Psoas muscle (tissue), 8 donors: ENCODE results near the gene DMWD. TPM values are rescaled to one million over a fixed set of nuclear protein-coding genes. Genes with fewer than 3 reads are reported as not detected.

Source experiments
- ATAC-seq, 4 donors: fragments of 200-7000 bp; cut with Tn5 transposase; one replicate each; pipeline ENCODE4 v1.9.1; 2020; ENCODE audit warnings: moderate library complexity in 3 of 4, mild to moderate bottlenecking in 2 of 4
- DNase-seq, 2 donors: peaks; one replicate each; pipeline ENCODE4 v3.0.0-alpha.2; 2020
- H3K27ac ChIP-seq: fragments of 200-600 bp; one replicate; pipeline ENCODE4 v1.8.0; 2022
- H3K27me3 ChIP-seq, 3 donors: fragments of 200-600 bp in 1 of 3; one replicate each; pipeline versions ENCODE4 v1.6.1 to v1.8.0; 2013 to 2022; ENCODE audit warnings: low read length in 2 of 3, mild to moderate bottlenecking in 2 of 3, moderate library complexity in 1 of 3; ENCODE audit not compliant: insufficient read depth in 3 of 3
- H3K36me3 ChIP-seq, 2 donors: fragments of 200-600 bp in 1 of 2; one replicate each; pipeline versions ENCODE4 v1.6.1 to v1.8.0; 2013 to 2022; ENCODE audit warnings: low read depth in 1 of 2, mild to moderate bottlenecking in 1 of 2, moderate library complexity in 1 of 2; ENCODE audit not compliant: insufficient read depth in 1 of 2
- H3K4me1 ChIP-seq: fragments of 200-600 bp; one replicate; pipeline ENCODE4 v1.8.0; 2022
- H3K4me3 ChIP-seq: fragments of 200-600 bp; one replicate; pipeline ENCODE4 v1.8.0; 2022; ENCODE audit warnings: mild to moderate bottlenecking
- H3K9me3 ChIP-seq: fragments of 200-600 bp; one replicate; pipeline ENCODE4 v1.8.0; 2022
- WGBS, 3 donors: extraction: QIAGEN DNeasy Blood & Tissue Kit; methylation state at CpG; one replicate each; pipeline versions ENCODE4 v1.1.6 to v1.1.7; 2013; 5-methylcytosine and 5-hydroxymethylcytosine counted together
- intact Hi-C, 2 donors: fragments of 100-400 bp; cut with DNase I; formaldehyde crosslinking; loops; one replicate each; pipeline versions ENCODE4 v1.11.0 to v1.14.2; 2022
- polyA plus RNA-seq, 3 donors: library from polyadenylated mRNA; stranded (reverse); fragments of 200-250 nt; gene quantifications; one replicate each; pipeline ENCODE4 v1.2.3, GENCODE V29; 2013
- total RNA-seq, 4 donors: library from RNA; stranded (reverse); fragmentation: NEBNext Ultra II Directional in 2 of 4; extraction: Animal tissue kit (Norgen Biotek cat#: 25700) in 2 of 4; gene quantifications; one replicate each; pipeline versions ENCODE4 v1.2.1 to v1.2.4, GENCODE V29; 2021 to 2023
- TF ChIP-seq, protein P1 (sequence below): fragments of 200-600 bp; IDR thresholded peaks from one replicate; pipeline ENCODE4 v1.8.0; 2022; ENCODE audit warnings: antibody characterized with exemption
- donor health status: healthy with polysubstance abuse.
- donor health status: DM: no; HTN: no; CAD: no; lungs with moderate emphysema.
- donor health status: Bipolar disorder and iron deficiency.
- donor health status: healthy.
- donor health status: DM: yes; HTN: yes; CAD: no.
- donor health status: DM: no; HTN: no; CAD: no.
- donor health status: DM: no; HTN: no; CAD: no.
- donor health status: DM: yes; HTN: yes; CAD: no.

Gene DMWD
- total and polyA plus RNA-seq, 7 donors, result 38.4 to 104 (median 54.3) TPM

DNA sequence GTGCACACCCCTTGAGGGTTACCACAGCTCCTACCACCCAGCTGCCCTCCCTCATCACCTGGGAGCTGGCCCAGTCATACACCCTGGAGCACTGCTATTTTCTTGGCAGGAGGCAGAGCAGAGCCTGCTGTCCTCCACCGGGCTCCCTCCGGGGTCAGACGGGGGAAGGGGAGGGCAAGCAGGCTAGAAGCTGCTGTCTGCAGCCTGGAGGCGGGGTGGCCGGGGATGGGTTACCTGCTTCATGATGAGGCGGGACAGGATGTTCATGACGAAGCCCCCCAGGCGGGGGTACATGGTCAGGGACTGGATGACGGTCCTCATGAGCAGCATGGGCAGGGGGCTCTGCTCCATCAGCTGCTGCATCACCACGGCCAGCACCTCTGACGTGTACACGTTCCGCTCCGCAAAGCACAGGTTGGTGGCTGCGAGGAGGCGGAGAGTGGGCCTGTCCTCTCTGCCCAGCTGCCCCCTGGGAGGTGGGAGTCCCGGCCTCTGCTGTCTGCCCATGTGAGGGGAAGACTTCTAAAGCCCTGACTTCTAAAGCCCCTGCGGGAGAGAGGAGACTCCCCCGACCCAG is 25.2 kb upstream of the DMWD start:
- DNase-seq (no peak), ATAC-seq (peak in 3 of 4 donors; percentile 7 to 20 (median 19))
- TF ChIP-seq, protein P1, sequence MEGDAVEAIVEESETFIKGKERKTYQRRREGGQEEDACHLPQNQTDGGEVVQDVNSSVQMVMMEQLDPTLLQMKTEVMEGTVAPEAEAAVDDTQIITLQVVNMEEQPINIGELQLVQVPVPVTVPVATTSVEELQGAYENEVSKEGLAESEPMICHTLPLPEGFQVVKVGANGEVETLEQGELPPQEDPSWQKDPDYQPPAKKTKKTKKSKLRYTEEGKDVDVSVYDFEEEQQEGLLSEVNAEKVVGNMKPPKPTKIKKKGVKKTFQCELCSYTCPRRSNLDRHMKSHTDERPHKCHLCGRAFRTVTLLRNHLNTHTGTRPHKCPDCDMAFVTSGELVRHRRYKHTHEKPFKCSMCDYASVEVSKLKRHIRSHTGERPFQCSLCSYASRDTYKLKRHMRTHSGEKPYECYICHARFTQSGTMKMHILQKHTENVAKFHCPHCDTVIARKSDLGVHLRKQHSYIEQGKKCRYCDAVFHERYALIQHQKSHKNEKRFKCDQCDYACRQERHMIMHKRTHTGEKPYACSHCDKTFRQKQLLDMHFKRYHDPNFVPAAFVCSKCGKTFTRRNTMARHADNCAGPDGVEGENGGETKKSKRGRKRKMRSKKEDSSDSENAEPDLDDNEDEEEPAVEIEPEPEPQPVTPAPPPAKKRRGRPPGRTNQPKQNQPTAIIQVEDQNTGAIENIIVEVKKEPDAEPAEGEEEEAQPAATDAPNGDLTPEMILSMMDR, result no peak
- intact Hi-C loops, result loop anchor here in 1 of 2 donors (1.0 kb wide), 1 partner anchor 65 kb away; no protein-coding TSS in a partner anchor
- Histone ChIP-seq H3K36me3 (peaks cover 0 to 25% of the 10 kb centered on the region in 2 donors), H3K27me3 (peaks cover 0 to 2% (median 0%) of the 10 kb centered on the region in 3 donors), H3K4me3 (no peak overlapping the region), H3K9me3 (no peaks in the 10 kb centered on the region), H3K4me1 (no peaks in the 10 kb centered on the region), H3K27ac (no peak overlapping the region)
- WGBS, 3 donors, result 66 to 79% (median 75%) methylated on average over 17 to 19 of the region's 19 CpGs

DNA sequence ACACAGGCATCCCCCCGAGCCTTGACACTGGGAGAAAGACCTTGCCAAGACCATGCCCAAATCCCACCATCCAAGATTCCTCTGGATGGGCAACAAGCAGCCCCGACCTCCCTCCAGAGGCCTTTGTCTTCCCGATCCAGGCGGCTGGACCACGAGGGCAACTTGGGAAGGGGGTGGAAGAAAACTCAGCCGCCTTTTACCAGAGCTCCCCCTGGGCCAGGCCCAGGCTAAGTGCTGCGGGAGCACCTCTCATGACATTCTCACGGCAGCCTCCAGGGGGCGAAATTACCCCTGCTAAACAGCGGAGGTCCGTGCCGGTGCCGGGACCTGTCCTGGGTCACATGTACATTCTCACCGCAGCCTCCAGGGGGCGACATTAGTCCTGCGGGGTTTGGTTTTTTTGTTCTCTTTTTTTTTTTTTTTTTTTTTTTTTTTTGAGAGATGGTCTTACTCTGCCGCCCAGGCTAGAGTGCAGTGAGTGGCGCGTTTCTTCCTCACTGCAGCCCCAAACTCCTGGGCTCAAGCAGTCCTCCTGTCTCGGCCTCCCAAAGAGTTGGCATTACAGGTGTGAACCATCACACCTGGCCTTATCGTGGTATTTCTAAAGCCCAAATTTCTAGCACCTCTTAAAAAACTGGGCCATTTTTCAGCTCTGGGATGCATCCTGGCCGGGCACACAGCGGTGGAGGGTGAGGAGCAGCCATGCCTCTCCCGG is 24.5 kb upstream of the DMWD start:
- H3K36me3 ChIP-seq, result peaks cover 0 to 20% of the 10 kb centered on the region in 2 donors
- no peak overlapping the region for H3K4me3 ChIP-seq
- intact Hi-C loops, result loop anchor here in 1 of 2 donors (1.0 kb wide), 1 partner anchor 66 kb away; no protein-coding TSS in a partner anchor
- 19 to 23% (median 21%) methylated on average over 24 of the region's 24 CpGs for WGBS, 3 donors
- no peaks in the 10 kb centered on the region for H3K4me1 ChIP-seq
- TF ChIP-seq, protein P1, result peak; percentile 95
- peaks cover 0 to 2% (median 0%) of the 10 kb centered on the region in 3 donors for H3K27me3 ChIP-seq
- ATAC-seq (peak; percentile 86 to 91 (median 88)), DNase-seq (peak; percentile 92 to 97)
- H3K27ac ChIP-seq, result no peak overlapping the region
- H3K9me3 ChIP-seq, result no peaks in the 10 kb centered on the region

DNA sequence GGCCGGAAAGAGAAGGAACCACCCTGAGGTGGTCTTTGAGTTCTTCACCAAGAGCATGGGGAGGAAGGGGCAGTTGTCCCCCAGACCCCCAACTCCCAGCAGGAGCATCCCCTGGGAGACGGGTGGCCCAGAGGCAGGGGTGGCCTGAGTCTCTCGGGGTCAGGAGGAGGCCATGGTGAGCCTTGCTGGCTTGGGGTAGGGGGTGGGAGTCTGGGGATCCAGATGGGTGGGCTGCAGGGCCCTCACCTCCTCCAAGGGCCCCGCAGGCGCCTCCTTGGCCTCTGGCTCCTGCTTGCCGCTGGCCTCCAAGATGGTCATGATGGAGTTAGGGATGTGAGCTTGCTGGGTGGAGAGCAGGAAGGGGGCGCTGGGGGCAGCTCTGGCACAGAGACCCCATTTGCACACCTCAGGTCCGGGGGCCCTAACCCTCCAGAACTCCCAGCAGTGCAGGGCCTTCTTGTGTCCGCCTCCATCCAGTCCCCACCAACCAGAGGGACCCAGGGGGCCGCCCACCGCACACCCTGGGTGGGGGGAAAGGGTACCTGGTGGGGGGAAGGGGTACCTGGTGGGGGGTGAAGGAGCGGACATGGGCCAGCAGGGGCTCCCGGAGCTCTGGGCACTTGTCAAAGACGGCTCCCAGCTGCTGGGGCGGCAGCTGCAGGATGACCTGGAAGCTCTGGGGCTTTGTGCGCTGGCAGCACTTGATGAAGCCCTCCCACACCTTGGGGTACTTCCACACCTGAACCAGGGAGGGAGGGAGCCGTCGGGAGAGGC is 23.8 kb upstream of the DMWD start:
- H3K27ac ChIP-seq, result no peak overlapping the region
- no peaks in the 10 kb centered on the region for H3K4me1 ChIP-seq
- no peaks in the 10 kb centered on the region for H3K9me3 ChIP-seq
- 61 to 70% (median 63%) methylated on average over 13 to 18 of the region's 18 CpGs for WGBS, 3 donors
- H3K36me3 ChIP-seq, result peaks cover 0 to 19% of the 10 kb centered on the region in 2 donors
- TF ChIP-seq, protein P1, result no peak
- DNase-seq (no peak), ATAC-seq (peak in 3 of 4 donors; percentile 3 to 12 (median 6))
- H3K4me3 ChIP-seq, result no peak overlapping the region
- H3K27me3 ChIP-seq, result peaks cover 0 to 2% (median 0%) of the 10 kb centered on the region in 3 donors
- intact Hi-C loops, result loop anchor here in 1 of 2 donors (1.0 kb wide), 1 partner anchor 67 kb away; no protein-coding TSS in a partner anchor

DNA sequence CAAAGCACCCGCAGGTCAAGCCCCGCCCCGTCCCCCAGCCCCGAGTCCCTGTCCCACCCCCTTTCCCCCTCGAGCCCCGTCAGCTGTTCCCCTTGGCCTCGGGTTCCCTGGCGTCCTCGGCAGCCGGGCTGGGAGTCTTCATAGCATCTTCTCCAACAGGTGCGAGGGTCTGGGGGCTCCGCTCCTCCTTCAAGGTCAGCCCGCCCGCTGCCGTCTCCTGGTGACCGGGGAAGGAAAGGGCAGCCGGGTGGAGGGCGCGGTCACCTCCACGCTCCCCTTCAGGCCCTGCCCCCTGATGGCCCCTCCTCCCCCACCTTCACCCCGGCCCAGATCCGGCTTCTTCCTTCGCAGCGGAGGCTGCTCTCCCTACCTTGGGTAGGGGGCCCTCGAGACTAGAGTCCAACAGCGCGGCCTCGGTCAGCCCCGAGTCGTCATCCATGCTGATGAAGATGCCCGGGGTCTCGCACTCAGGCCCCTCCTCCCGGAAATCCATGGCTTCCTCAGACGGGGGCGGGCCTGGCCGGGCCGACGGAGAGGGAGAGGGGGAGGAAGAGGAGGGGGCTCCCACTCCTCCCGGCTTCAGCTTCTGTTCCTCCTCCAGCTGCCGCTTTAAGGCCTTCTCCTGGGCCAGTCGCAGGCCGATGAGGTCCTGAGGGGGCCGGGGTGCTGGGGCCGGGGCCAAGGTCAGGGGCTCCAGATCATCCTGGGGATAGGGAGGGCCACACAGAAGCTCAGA is 23.0 kb upstream of the DMWD start:
- ATAC-seq (no peak), DNase-seq (no peak)
- TF ChIP-seq, protein P1, result no peak
- H3K4me3 ChIP-seq, result peak overlapping the region; percentile 49
- H3K4me1 ChIP-seq, result no peaks in the 10 kb centered on the region
- H3K27me3 ChIP-seq, result peaks cover 0 to 2% (median 0%) of the 10 kb centered on the region in 3 donors
- H3K36me3 ChIP-seq, result peaks cover 0 to 13% of the 10 kb centered on the region in 2 donors
- intact Hi-C loops, result no loop called here
- H3K9me3 ChIP-seq, result no peaks in the 10 kb centered on the region
- 12 to 15% (median 13%) methylated on average over 36 to 44 of the region's 44 CpGs for WGBS, 3 donors
- H3K27ac ChIP-seq, result no peak overlapping the region
